Neural cell (in vitro differentiated cells): ENCODE measurements around the gene OR5J2. TPM values are rescaled to one million over a fixed set of nuclear protein-coding genes. Genes with fewer than 3 reads are reported as not detected.

Source experiments
- H2AFZ ChIP-seq: fragments of 200-600, 300-800 bp; sonication (generic), shearing (Covaris generic); 2 replicates; pipeline ENCODE4 v1.6.0; 2014; ENCODE audit warnings: low read depth, mild to moderate bottlenecking, antibody characterized with exemption, low read length, moderate library complexity
- H3F3A ChIP-seq: fragments of 200-600 bp; shearing (Covaris generic); 2 replicates; pipeline ENCODE4 v1.6.1; 2016; ENCODE audit warnings: mild to moderate bottlenecking, moderate library complexity, mixed read lengths, antibody characterized with exemption, low read length; ENCODE audit not compliant: insufficient read depth, poor library complexity, severe bottlenecking
- H3K27ac ChIP-seq: fragments of 200-600, 300-800 bp; sonication (generic), shearing (Covaris generic); 2 replicates; pipeline ENCODE4 v1.5.1; 2014; ENCODE audit warnings: mild to moderate bottlenecking, low read length, moderate library complexity
- H3K27me3 ChIP-seq: fragments of 300-800, 200-600 bp; sonication (generic), shearing (Covaris generic); 2 replicates; pipeline ENCODE4 v1.6.0; 2014; ENCODE audit warnings: mild to moderate bottlenecking, low read depth, low read length, moderate library complexity; ENCODE audit not compliant: insufficient read depth
- H3K36me3 ChIP-seq: fragments of 300-800, 200-600 bp; sonication (generic), shearing (Covaris generic); 2 replicates; pipeline ENCODE4 v1.5.1; 2014; ENCODE audit warnings: mild to moderate bottlenecking, antibody characterized with exemption, low read length, moderate library complexity; ENCODE audit not compliant: insufficient read depth
- H3K4me2 ChIP-seq: fragments of 300-800, 200-600 bp; sonication (generic), shearing (Covaris generic); 2 replicates; pipeline ENCODE4 v1.6.0; 2014; ENCODE audit warnings: mild to moderate bottlenecking, low read length
- H3K4me3 ChIP-seq: fragments of 300-800, 200-600 bp; sonication (generic), shearing (Covaris generic); 2 replicates; pipeline ENCODE4 v1.5.1; 2014; ENCODE audit warnings: mild to moderate bottlenecking, low read length, moderate library complexity
- H3K79me2 ChIP-seq: fragments of 200-600 bp; shearing (Covaris generic); replicated peaks from 2 replicates; pipeline ENCODE4 v1.6.0; 2014; ENCODE audit warnings: mild to moderate bottlenecking, low read length, moderate library complexity; ENCODE audit not compliant: insufficient read depth
- H3K9ac ChIP-seq: fragments of 300-800, 200-600 bp; sonication (generic), shearing (Covaris generic); 2 replicates; pipeline ENCODE4 v1.6.1; 2016; ENCODE audit warnings: mild to moderate bottlenecking, low read length, mixed read lengths
- H3K9me2 ChIP-seq: fragments of 200-600 bp; shearing (Covaris generic); 2 replicates; pipeline ENCODE4 v1.6.1; 2016; ENCODE audit warnings: mild to moderate bottlenecking, low read length, mixed read lengths; ENCODE audit not compliant: insufficient read depth
- H3K9me3 ChIP-seq: fragments of 200-600, 300-800 bp; sonication (generic), shearing (Covaris generic); 2 replicates; pipeline ENCODE4 v1.6.1; 2016; ENCODE audit warnings: mild to moderate bottlenecking, mixed run types, low read length, moderate library complexity, mixed read lengths
- H4K20me1 ChIP-seq: fragments of 200-600 bp; shearing (Covaris generic); 2 replicates; pipeline ENCODE4 v1.6.1; 2016; ENCODE audit warnings: mild to moderate bottlenecking, mixed run types; ENCODE audit not compliant: insufficient read depth
- EP300 ChIP-seq: fragments of 450-650 bp; conservative IDR thresholded peaks from 2 replicates; pipeline ENCODE4 v1.6.1; 2014; ENCODE audit warnings: antibody characterized with exemption, mild to moderate bottlenecking, moderate library complexity; ENCODE audit not compliant: poor library complexity, severe bottlenecking
- EZH2 ChIP-seq: fragments of 200-600, 300-800 bp; shearing (Covaris generic), sonication (generic); IDR thresholded peaks from 2 replicates; pipeline ENCODE4 v1.6.1; 2014; ENCODE audit warnings: antibody characterized with exemption, low read length, borderline replicate concordance, mild to moderate bottlenecking; ENCODE audit not compliant: insufficient read depth, poor library complexity, severe bottlenecking
- MXI1 ChIP-seq: fragments of 450-650 bp; conservative IDR thresholded peaks from 2 replicates; pipeline ENCODE4 v1.6.1; 2014; ENCODE audit warnings: antibody characterized with exemption, mild to moderate bottlenecking; ENCODE audit not compliant: poor library complexity, severe bottlenecking
- POLR2AphosphoS5 ChIP-seq: IDR thresholded peaks from 2 replicates; pipeline ENCODE4 v1.6.1; 2012
- RAD21 ChIP-seq: fragments of 450-650 bp; conservative IDR thresholded peaks from 2 replicates; pipeline ENCODE4 v1.6.1; 2014; ENCODE audit warnings: antibody characterized with exemption, mild to moderate bottlenecking, moderate library complexity
- SMC3 ChIP-seq: fragments of 450-650 bp; conservative IDR thresholded peaks from 2 replicates; pipeline ENCODE4 v1.6.1; 2014; ENCODE audit warnings: antibody characterized with exemption, mild to moderate bottlenecking, moderate library complexity; ENCODE audit not compliant: poor library complexity
- TAF1 ChIP-seq: IDR thresholded peaks from 2 replicates; pipeline ENCODE4 v1.6.1; 2012; ENCODE audit warnings: low read depth
- polyA plus RNA-seq: library from polyadenylated mRNA; depleted of rRNA; stranded (reverse); fragments of >200 nt; gene quantifications from 2 replicates; pipeline ENCODE4 v1.2.3, GENCODE V29; 2014
- TF ChIP-seq, protein P1 (sequence below): IDR thresholded peaks from 2 replicates; pipeline ENCODE4 v1.6.1; 2012; ENCODE audit warnings: borderline replicate concordance
- TF ChIP-seq, protein P2 (sequence below): fragments of 450-650 bp; IDR thresholded peaks from 2 replicates; pipeline ENCODE4 v1.5.1; 2014; ENCODE audit warnings: antibody characterized with exemption, mild to moderate bottlenecking, moderate library complexity; ENCODE audit not compliant: poor library complexity, severe bottlenecking

OR5J2 gene
- polyA plus RNA-seq, 1 donor from 2014 or later: not detected

- no peaks in the 10 kb centered on the region for H3K27me3 ChIP-seq
- no peak overlapping the region for H3K9ac ChIP-seq
- H3K79me2 ChIP-seq: no peaks in the 10 kb centered on the region
- no peaks in the 10 kb centered on the region for H3F3A ChIP-seq
- TF ChIP-seq RAD21: no peak
- TF ChIP-seq POLR2AphosphoS5: no peak
- TF ChIP-seq, protein P1, sequence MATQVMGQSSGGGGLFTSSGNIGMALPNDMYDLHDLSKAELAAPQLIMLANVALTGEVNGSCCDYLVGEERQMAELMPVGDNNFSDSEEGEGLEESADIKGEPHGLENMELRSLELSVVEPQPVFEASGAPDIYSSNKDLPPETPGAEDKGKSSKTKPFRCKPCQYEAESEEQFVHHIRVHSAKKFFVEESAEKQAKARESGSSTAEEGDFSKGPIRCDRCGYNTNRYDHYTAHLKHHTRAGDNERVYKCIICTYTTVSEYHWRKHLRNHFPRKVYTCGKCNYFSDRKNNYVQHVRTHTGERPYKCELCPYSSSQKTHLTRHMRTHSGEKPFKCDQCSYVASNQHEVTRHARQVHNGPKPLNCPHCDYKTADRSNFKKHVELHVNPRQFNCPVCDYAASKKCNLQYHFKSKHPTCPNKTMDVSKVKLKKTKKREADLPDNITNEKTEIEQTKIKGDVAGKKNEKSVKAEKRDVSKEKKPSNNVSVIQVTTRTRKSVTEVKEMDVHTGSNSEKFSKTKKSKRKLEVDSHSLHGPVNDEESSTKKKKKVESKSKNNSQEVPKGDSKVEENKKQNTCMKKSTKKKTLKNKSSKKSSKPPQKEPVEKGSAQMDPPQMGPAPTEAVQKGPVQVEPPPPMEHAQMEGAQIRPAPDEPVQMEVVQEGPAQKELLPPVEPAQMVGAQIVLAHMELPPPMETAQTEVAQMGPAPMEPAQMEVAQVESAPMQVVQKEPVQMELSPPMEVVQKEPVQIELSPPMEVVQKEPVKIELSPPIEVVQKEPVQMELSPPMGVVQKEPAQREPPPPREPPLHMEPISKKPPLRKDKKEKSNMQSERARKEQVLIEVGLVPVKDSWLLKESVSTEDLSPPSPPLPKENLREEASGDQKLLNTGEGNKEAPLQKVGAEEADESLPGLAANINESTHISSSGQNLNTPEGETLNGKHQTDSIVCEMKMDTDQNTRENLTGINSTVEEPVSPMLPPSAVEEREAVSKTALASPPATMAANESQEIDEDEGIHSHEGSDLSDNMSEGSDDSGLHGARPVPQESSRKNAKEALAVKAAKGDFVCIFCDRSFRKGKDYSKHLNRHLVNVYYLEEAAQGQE: no peak
- TF ChIP-seq TAF1: no peak
- TF ChIP-seq, protein P2, sequence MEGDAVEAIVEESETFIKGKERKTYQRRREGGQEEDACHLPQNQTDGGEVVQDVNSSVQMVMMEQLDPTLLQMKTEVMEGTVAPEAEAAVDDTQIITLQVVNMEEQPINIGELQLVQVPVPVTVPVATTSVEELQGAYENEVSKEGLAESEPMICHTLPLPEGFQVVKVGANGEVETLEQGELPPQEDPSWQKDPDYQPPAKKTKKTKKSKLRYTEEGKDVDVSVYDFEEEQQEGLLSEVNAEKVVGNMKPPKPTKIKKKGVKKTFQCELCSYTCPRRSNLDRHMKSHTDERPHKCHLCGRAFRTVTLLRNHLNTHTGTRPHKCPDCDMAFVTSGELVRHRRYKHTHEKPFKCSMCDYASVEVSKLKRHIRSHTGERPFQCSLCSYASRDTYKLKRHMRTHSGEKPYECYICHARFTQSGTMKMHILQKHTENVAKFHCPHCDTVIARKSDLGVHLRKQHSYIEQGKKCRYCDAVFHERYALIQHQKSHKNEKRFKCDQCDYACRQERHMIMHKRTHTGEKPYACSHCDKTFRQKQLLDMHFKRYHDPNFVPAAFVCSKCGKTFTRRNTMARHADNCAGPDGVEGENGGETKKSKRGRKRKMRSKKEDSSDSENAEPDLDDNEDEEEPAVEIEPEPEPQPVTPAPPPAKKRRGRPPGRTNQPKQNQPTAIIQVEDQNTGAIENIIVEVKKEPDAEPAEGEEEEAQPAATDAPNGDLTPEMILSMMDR: no peak
- TF ChIP-seq EP300: no peak
- no peak for TF ChIP-seq SMC3
- TF ChIP-seq EZH2: no peak
- TF ChIP-seq MXI1: no peak
- no peaks in the 10 kb centered on the region for H4K20me1 ChIP-seq
- H2AFZ ChIP-seq: no peak overlapping the region
- H3K36me3 ChIP-seq: no peaks in the 10 kb centered on the region
- no peak overlapping the region for H3K4me2 ChIP-seq
- H3K27ac ChIP-seq: no peak overlapping the region
- H3K9me2 ChIP-seq: no peaks in the 10 kb centered on the region
- no peaks in the 10 kb centered on the region for H3K9me3 ChIP-seq
- no peak overlapping the region for H3K4me3 ChIP-seq
Observed at GRCh38 chr11:56152333-56152732, 24.1 kb upstream of the OR5J2 start.

DNA sequence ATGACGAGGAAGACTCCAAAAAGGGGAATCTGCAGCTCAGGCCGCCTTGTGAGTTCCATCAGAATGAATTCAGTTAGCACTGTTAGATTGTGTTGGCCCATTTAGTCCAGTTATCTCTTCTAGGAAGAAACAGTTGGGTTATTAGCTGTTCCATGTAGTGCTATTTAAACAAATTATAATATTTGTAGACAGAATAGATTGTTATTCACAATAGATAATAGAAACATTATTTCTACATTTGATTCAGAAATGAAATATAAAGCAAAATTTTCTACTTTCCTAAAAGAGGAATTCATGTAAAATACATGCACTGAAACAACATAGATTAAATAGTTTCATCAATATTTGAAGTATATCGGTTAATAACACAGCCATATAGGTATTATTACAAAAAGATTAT is 16.2 kb upstream of the OR5J2 start, which contains the start of gene OR8K5:
OR8K5 (minus strand) TSS at position 101 of the 400 bp plus-strand sequence; CDS start at position 101, 0 bp downstream.
- no peak within 1 kb of the TSS for H3K4me2 ChIP-seq
- H3K36me3 ChIP-seq: no peaks in the 10 kb centered on the region

More for the DNA sequence above, 16.2 kb upstream of the OR5J2 start, which contains the start of gene OR8K5:
- Histone ChIP-seq H3K27ac (no peak within 1 kb of the TSS), H3K9ac (no peak within 1 kb of the TSS), H3K9me3 (no peaks in the 10 kb centered on the region), H3F3A (no peaks in the 10 kb centered on the region), H3K79me2 (no peaks in the 10 kb centered on the region), H3K9me2 (no peaks in the 10 kb centered on the region), H2AFZ (no peak within 1 kb of the TSS), H3K27me3 (no peaks in the 10 kb centered on the region), H3K4me3 (no peak within 1 kb of the TSS), H4K20me1 (no peaks in the 10 kb centered on the region)
- no peak for TF ChIP-seq MXI1
- TF ChIP-seq, protein P2: no peak
- TF ChIP-seq EZH2: no peak
- no peak for TF ChIP-seq POLR2AphosphoS5
- TF ChIP-seq EP300: no peak
- no peak for TF ChIP-seq RAD21
- TF ChIP-seq, protein P1: no peak
- TF ChIP-seq SMC3: no peak
- no peak for TF ChIP-seq TAF1
